Liver (tissue), 9 donors: ENCODE results near the gene ENO4. TPM values are rescaled to one million over a fixed set of nuclear protein-coding genes. Genes with fewer than 3 reads are reported as not detected.

Experiments
- DNase-seq: peaks from one replicate; pipeline ENCODE4 v3.0.0-alpha.2; 2017; ENCODE audit warnings: low spot score
- H3K27ac ChIP-seq, 2 donors: one replicate each; pipeline ENCODE4 v1.7.0; 2013; ENCODE audit warnings: inconsistent platforms in 2 of 2, low read length in 2 of 2, control low read depth in 1 of 2, low read depth in 1 of 2, mild to moderate bottlenecking in 1 of 2
- H3K27me3 ChIP-seq, 4 donors: one replicate each; pipeline versions ENCODE4 v1.6.1 to v1.7.0; 2013; ENCODE audit warnings: low read length in 3 of 4, inconsistent platforms in 1 of 4, mild to moderate bottlenecking in 1 of 4, moderate library complexity in 1 of 4; ENCODE audit not compliant: control insufficient read depth in 4 of 4, insufficient read depth in 4 of 4
- H3K36me3 ChIP-seq, 4 donors: one replicate each; pipeline versions ENCODE4 v1.6.1 to v1.7.0; 2013; ENCODE audit warnings: low read length in 3 of 4, mild to moderate bottlenecking in 3 of 4, low read depth in 1 of 4, moderate library complexity in 1 of 4; ENCODE audit not compliant: control insufficient read depth in 4 of 4, insufficient read depth in 3 of 4
- H3K4me1 ChIP-seq, 4 donors: one replicate each; pipeline versions ENCODE4 v1.6.1 to v1.7.0; 2013; ENCODE audit warnings: low read length in 3 of 4, mild to moderate bottlenecking in 3 of 4, moderate library complexity in 1 of 4; ENCODE audit not compliant: control insufficient read depth in 4 of 4, insufficient read depth in 4 of 4
- H3K4me3 ChIP-seq, 3 donors: one replicate each; pipeline versions ENCODE4 v1.6.1 to v1.7.0; 2013; ENCODE audit warnings: low read length in 3 of 3, control low read depth in 1 of 3, low read depth in 1 of 3, mild to moderate bottlenecking in 1 of 3
- H3K9ac ChIP-seq, 2 donors: one replicate each; pipeline ENCODE4 v1.7.0; 2013; ENCODE audit warnings: low read length in 2 of 2, mild to moderate bottlenecking in 2 of 2, moderate library complexity in 2 of 2, control low read depth in 1 of 2, low read depth in 1 of 2
- H3K9me3 ChIP-seq, 4 donors: one replicate each; pipeline versions ENCODE4 v1.6.1 to v1.7.0; 2013; ENCODE audit warnings: low read length in 3 of 4; ENCODE audit not compliant: control insufficient read depth in 4 of 4
- ATF3 ChIP-seq: IDR thresholded peaks from 2 replicates; pipeline ENCODE4 v1.6.1; 2016; ENCODE audit warnings: antibody characterized with exemption
- EGR1 ChIP-seq, 2 donors: IDR thresholded peaks; 2 replicates each; pipeline ENCODE4 v1.6.1; 2016 to 2018; ENCODE audit warnings: antibody characterized with exemption in 2 of 2, low read depth in 2 of 2
- FOXA1 ChIP-seq: IDR thresholded peaks from 2 replicates; pipeline ENCODE4 v1.6.1; 2016; ENCODE audit warnings: antibody characterized with exemption
- FOXA2 ChIP-seq: IDR thresholded peaks from 2 replicates; pipeline ENCODE4 v1.6.1; 2016; ENCODE audit warnings: antibody characterized with exemption
- GABPA ChIP-seq, 2 donors: IDR thresholded peaks in 1 of 2; conservative IDR thresholded peaks in 1 of 2; 2 replicates each; pipeline ENCODE4 v1.6.1; 2016; ENCODE audit warnings: antibody characterized with exemption in 2 of 2, mild to moderate bottlenecking in 1 of 2, moderate library complexity in 1 of 2
- HNF4A ChIP-seq, 2 donors: conservative IDR thresholded peaks; 2 replicates each; pipeline ENCODE4 v1.6.1; 2016; ENCODE audit warnings: antibody characterized with exemption in 2 of 2, mild to moderate bottlenecking in 2 of 2
- HNF4G ChIP-seq: IDR thresholded peaks from 2 replicates; pipeline ENCODE4 v1.6.1; 2016; ENCODE audit warnings: antibody characterized with exemption
- MAX ChIP-seq: IDR thresholded peaks from 2 replicates; pipeline ENCODE4 v1.6.1; 2016; ENCODE audit warnings: antibody characterized with exemption
- NR2F2 ChIP-seq: IDR thresholded peaks from 2 replicates; pipeline ENCODE4 v1.6.1; 2016; ENCODE audit warnings: antibody characterized with exemption
- RAD21 ChIP-seq, 2 donors: IDR thresholded peaks; 2 replicates each; pipeline ENCODE4 v1.6.1; 2016; ENCODE audit warnings: antibody characterized with exemption in 2 of 2, mild to moderate bottlenecking in 2 of 2
- RXRA ChIP-seq, 2 donors: IDR thresholded peaks; 2 replicates each; pipeline ENCODE4 v1.6.1; 2017 to 2018; ENCODE audit warnings: antibody characterized with exemption in 2 of 2, mild to moderate bottlenecking in 1 of 2
- SP1 ChIP-seq: IDR thresholded peaks from 2 replicates; pipeline ENCODE4 v1.6.1; 2018; ENCODE audit warnings: antibody characterized with exemption, mild to moderate bottlenecking
- TAF1 ChIP-seq: conservative IDR thresholded peaks from 2 replicates; pipeline ENCODE4 v1.6.1; 2016; ENCODE audit warnings: antibody characterized with exemption, mild to moderate bottlenecking
- YY1 ChIP-seq: IDR thresholded peaks from 2 replicates; pipeline ENCODE4 v1.6.1; 2016; ENCODE audit warnings: antibody characterized with exemption, mild to moderate bottlenecking
- WGBS: extraction: QIAGEN DNeasy Blood & Tissue Kit; methylation state at CpG from one replicate; pipeline ENCODE4 v1.1.7; 2013; 5-methylcytosine and 5-hydroxymethylcytosine counted together
- polyA plus RNA-seq, 2 donors: library from polyadenylated mRNA; stranded (reverse) in 1 of 2; unstranded in 1 of 2; fragments of 200-250 nt in 1 of 2; fragments of >200 nt in 1 of 2; fragmentation: Nextera tagmentation in 1 of 2; extraction: Ambion mirVana in 1 of 2; gene quantifications; one replicate each; pipeline versions ENCODE4 v1.2.1 to v1.2.3, GENCODE V29; 2013 to 2015
- total RNA-seq, 2 donors: library from RNA; depleted of rRNA; stranded (reverse); fragments of >200 nt; gene quantifications; one replicate each; pipeline ENCODE4 v1.2.3, GENCODE V29; 2014
- TF ChIP-seq, protein P1 (sequence below): IDR thresholded peaks from 2 replicates; pipeline ENCODE4 v1.6.1; 2016; ENCODE audit warnings: antibody characterized with exemption
- TF ChIP-seq, protein P2 (sequence below): IDR thresholded peaks from 2 replicates; pipeline ENCODE4 v1.6.1; 2016; ENCODE audit warnings: antibody characterized with exemption, mild to moderate bottlenecking
- donor health status: healthy.
- donor health status: healthy.
- donor health status: healthy.
- donor health status: healthy.
- donor health status: healthy.

Gene ENO4
- total and polyA plus RNA-seq, 4 donors: 0.03 to 0.19 (median 0.10) TPM

DNA sequence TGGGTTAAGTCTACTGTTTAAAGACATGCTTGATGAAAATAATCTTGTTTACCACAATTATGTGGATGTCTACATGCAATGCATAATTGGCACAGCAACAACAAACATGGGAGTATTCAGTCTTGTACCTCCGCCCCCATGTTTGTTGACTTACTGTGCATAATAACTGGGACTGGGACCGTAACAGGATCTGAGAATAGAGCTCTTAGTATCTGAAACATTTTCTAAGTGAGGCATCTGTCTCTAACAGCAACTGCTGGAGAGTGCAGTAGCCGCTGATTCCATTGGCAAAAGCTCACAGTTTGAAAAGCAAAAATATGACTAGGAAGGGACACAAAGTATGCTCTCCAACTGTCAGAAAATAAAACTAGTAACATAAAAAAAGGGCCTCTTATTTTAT lies 61.6 kb downstream of the ENO4 start:
- Histone ChIP-seq H3K27me3 (no peaks in the 10 kb centered on the region), H3K36me3 (peaks cover 0 to 29% (median 12%) of the 10 kb centered on the region in 4 donors), H3K4me3 (no peak overlapping the region), H3K4me1 (peaks cover 0 to 9% (median 6%) of the 10 kb centered on the region in 4 donors), H3K27ac (no peak overlapping the region), H3K9ac (no peak overlapping the region), H3K9me3 (no peaks in the 10 kb centered on the region)
- TF ChIP-seq, protein P1, sequence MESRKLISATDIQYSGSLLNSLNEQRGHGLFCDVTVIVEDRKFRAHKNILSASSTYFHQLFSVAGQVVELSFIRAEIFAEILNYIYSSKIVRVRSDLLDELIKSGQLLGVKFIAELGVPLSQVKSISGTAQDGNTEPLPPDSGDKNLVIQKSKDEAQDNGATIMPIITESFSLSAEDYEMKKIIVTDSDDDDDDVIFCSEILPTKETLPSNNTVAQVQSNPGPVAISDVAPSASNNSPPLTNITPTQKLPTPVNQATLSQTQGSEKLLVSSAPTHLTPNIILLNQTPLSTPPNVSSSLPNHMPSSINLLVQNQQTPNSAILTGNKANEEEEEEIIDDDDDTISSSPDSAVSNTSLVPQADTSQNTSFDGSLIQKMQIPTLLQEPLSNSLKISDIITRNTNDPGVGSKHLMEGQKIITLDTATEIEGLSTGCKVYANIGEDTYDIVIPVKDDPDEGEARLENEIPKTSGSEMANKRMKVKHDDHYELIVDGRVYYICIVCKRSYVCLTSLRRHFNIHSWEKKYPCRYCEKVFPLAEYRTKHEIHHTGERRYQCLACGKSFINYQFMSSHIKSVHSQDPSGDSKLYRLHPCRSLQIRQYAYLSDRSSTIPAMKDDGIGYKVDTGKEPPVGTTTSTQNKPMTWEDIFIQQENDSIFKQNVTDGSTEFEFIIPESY: no peak
- TF ChIP-seq ATF3 (no peak), HNF4A (conservative IDR thresholded peaks at IDR 0.05) (no peak), SP1 (no peak), NR2F2 (no peak), HNF4G (no peak), RAD21 (IDR thresholded peaks at IDR 0.05) (no peak), FOXA2 (no peak), RXRA (IDR thresholded peaks at IDR 0.05) (no peak), TAF1 (no peak), YY1 (no peak), EGR1 (IDR thresholded peaks at IDR 0.05; ENCODE audit: low read depth in 2 of 2) (no peak), GABPA (IDR thresholded peaks at IDR 0.05 in 1 of 2, conservative IDR thresholded peaks at IDR 0.05 in 1 of 2) (no peak), FOXA1 (no peak), MAX (no peak)
- TF ChIP-seq, protein P2, sequence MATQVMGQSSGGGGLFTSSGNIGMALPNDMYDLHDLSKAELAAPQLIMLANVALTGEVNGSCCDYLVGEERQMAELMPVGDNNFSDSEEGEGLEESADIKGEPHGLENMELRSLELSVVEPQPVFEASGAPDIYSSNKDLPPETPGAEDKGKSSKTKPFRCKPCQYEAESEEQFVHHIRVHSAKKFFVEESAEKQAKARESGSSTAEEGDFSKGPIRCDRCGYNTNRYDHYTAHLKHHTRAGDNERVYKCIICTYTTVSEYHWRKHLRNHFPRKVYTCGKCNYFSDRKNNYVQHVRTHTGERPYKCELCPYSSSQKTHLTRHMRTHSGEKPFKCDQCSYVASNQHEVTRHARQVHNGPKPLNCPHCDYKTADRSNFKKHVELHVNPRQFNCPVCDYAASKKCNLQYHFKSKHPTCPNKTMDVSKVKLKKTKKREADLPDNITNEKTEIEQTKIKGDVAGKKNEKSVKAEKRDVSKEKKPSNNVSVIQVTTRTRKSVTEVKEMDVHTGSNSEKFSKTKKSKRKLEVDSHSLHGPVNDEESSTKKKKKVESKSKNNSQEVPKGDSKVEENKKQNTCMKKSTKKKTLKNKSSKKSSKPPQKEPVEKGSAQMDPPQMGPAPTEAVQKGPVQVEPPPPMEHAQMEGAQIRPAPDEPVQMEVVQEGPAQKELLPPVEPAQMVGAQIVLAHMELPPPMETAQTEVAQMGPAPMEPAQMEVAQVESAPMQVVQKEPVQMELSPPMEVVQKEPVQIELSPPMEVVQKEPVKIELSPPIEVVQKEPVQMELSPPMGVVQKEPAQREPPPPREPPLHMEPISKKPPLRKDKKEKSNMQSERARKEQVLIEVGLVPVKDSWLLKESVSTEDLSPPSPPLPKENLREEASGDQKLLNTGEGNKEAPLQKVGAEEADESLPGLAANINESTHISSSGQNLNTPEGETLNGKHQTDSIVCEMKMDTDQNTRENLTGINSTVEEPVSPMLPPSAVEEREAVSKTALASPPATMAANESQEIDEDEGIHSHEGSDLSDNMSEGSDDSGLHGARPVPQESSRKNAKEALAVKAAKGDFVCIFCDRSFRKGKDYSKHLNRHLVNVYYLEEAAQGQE: no peak
- DNase-seq: no peak
- 94% methylated on average over 3 of the region's 3 CpGs for WGBS

DNA sequence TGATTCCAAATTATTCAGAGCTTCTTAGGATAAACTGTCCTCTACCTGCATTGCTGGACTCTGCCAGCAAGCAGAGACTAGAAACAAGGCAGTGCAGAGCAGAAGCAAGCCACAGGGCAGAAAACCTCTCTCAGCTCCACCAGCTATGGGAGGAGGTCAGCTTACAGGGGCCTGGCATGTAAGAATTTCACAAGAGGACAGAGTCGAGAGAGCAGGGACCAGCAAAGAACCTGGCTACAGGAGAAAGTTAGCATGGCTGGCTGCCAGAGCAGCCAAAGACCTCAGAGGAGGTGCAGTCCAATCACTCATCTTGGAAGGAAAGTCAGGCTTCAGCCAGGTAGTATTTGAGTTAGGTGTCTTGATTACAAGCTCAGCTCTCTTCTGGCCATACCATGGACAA lies 62.9 kb downstream of the ENO4 start:
- H3K27me3 ChIP-seq: no peaks in the 10 kb centered on the region
- no peak overlapping the region for H3K4me3 ChIP-seq
- WGBS: 33% methylated on average over 1 of the region's 1 CpG
- no peak overlapping the region for H3K27ac ChIP-seq
- no peak overlapping the region for H3K9ac ChIP-seq
- H3K36me3 ChIP-seq: peaks cover 0 to 24% (median 5%) of the 10 kb centered on the region in 4 donors
- peak; percentile 42 for DNase-seq
- H3K9me3 ChIP-seq: no peaks in the 10 kb centered on the region
- peak; percentile 80 to 82 for TF ChIP-seq HNF4A (conservative IDR thresholded peaks at IDR 0.05)
- no peak for TF ChIP-seq FOXA2
- peak; percentile 39 to 55 for TF ChIP-seq RAD21 (IDR thresholded peaks at IDR 0.05)
- TF ChIP-seq EGR1 (IDR thresholded peaks at IDR 0.05; ENCODE audit: low read depth in 2 of 2): no peak
- no peak for TF ChIP-seq FOXA1
- TF ChIP-seq HNF4G: peak; percentile 51
- no peak for TF ChIP-seq SP1
- no peak for TF ChIP-seq GABPA (IDR thresholded peaks at IDR 0.05 in 1 of 2, conservative IDR thresholded peaks at IDR 0.05 in 1 of 2)
- peak; percentile 41 to 55 for TF ChIP-seq RXRA (IDR thresholded peaks at IDR 0.05)
- TF ChIP-seq YY1: no peak
- H3K4me1 ChIP-seq: peaks cover 0 to 9% (median 6%) of the 10 kb centered on the region in 4 donors
